Forelimb muscle (tissue), 1 donor: ENCODE results near the gene UBE2F. TPM values are rescaled to one million over a fixed set of nuclear protein-coding genes. Genes with fewer than 3 reads are reported as not detected.
A peak's percentile ranks its signal among the peaks of the same experiment; 100 is the strongest.
"Not testable (repeated sequence)": the region's sequence is repeated elsewhere in the genome, so short reads cannot be mapped to it uniquely, and the experiment has no call there.

Experiments used
- DNase-seq: peaks from one replicate; pipeline ENCODE4 v3.0.0-alpha.2; 2013; ENCODE audit warnings: low read depth
- polyA plus RNA-seq: library from polyadenylated mRNA; unstranded; fragments of 120-200 nt; gene quantifications from one replicate; pipeline ENCODE4 v1.2.1, GENCODE V29; 2013; ENCODE audit not compliant: insufficient read length

UBE2F gene
- polyA plus RNA-seq, 1 donor: 37.4 TPM

DNA sequence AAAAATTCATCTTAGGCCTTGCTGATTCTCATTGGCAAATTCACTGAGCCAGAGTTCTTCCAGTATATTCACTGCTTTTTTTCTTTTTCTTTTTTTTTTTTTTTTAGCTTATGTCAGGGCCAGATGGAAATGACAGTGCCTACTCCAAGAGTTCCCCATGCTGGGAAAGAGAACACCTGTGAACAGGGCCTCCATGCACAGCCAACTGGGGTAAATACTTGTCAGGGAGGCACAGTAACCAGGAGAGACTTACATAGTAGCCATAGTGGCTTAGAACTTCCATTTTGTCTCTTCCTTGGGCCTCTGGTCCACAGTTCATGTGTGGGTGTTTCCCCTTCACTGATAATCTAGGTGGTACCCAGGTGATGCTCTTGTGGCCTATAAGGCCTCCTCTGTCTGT is 78.8 kb downstream of the UBE2F start:
- no peak for DNase-seq

DNA sequence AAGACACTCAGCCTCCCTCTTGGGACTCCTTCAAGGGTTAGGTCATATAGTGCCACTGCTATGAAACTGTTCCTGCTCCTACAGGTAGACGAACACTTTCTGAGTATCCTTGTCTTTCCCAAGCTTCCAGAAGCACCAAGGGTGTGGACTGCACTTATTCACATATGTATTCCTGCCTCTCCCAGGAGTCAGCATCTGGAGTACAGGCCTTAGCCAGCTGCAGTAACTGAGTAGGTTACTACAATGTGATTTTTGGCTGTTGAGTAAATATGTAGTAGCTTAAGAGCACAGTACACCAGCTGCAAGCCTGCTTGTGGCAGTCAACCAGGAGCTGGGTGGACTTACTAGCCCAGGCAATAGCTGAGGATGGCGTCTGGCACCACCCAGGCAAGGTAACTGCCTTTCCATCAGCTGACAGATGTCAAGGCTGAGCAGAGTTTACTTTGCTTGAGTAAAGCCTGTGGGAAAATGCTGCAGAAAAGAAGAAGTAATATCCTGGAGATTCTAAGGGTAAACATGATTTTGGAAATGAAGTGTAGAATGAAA is 80.0 kb downstream of the UBE2F start:
- DNase-seq: no peak

DNA sequence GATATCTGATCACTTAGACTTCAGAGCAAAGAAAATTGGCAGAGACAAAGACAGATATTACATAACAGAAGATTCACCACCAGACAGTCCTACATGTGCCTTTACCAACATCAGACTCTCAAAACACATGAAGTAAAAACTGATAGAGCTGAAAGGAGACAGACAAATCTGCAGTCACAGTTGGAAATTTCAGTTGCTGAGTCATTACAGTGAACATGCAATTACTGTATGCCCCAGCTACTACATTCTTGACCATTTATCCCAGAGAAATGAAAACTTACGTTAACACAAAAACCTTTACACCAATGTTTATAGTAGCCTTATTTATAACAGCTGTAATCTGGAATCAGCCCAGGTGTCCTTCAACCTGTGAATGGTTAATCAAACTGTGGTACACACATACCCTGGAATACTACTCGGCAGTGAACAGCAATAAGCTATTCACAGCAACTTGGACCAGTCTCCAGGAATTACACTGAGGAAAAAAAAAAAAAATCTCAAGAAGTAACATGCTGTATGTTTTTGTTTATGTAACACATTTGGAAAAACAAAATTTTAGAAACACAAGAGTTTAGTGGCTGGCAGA is 86.5 kb downstream of the UBE2F start:
- DNase-seq: no peak

DNA sequence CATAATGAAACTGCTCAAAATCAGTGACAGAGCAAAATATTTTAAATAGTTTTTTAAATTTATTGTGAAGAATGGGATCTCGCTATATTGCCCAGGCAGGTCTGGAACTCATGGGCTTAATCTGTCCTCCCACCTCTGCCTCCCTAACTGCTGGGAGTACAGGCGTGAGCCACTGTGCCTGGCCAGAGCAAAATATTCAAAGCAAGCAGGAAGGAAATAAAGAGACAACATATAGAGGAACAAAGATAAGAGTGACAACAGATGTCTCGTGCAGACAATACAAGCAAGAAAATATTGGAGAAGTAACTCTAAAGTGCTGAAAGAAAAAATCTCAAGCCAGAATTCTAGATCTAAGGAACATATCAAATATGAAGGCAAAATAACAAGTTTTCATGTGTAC is 89.0 kb downstream of the UBE2F start:
- no peak for DNase-seq

DNA sequence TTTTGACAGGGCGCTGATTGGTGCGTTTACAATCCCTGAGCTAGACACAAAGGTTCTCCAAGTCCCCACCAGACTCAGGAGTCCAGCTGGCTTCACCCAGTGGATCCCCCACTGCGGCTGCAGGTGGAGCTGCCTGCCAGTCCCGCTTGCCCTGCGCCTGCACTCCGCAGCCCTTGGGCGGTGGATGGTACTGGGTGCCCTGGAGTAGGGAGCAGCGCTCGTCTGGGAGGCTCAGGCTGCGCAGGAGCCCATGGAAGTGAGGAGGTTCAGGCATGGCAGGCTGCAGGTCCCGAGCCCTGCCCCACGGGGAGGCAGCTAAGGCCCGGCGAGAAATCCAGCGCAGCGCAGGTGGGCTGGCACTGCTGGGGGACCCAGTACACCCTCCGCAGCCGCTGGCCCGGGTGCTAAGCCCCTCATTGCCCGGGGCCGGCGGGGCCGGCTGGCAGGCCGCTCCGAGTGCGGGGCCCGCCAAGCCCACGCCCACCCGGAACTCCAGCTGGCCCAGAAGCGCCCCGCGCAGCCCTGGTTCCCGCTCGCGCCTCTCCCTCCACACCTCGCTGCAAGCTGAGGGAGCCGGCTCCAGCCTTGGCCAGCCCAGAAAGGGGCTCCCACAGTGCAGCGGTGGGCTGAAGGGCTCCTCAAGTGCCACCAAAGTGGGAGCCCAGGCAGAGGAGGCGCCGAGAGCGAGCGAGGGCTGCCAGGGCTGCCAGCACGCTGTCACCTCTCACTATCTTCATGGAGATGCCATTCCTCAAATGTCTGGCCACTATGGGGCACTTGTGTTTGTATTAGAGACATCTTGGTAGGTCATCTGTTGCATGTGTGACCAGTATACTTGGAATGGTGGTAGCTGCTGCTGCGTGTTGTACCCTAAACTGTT is 91.1 kb downstream of the UBE2F start:
- not testable (repeated sequence) for DNase-seq

DNA sequence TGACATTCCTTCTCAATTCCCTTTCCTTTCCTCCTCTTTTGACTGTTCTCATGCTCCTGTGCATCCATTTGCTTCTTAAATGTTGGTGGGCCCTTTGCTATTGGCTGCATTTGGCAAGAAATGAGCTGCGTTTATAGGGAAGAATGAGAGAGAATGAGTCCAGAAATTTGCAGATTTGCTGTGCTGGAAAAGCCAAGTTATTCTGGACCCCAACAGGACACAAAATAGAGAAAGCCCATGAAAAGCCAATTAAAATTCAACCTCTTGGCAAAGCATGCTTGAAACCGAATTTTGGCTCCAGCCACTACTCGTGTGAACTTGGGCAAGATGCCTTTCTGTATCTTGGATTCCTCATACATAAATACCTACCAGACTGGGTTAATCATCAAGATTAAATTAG is 92.7 kb downstream of the UBE2F start:
- DNase-seq: no peak

DNA sequence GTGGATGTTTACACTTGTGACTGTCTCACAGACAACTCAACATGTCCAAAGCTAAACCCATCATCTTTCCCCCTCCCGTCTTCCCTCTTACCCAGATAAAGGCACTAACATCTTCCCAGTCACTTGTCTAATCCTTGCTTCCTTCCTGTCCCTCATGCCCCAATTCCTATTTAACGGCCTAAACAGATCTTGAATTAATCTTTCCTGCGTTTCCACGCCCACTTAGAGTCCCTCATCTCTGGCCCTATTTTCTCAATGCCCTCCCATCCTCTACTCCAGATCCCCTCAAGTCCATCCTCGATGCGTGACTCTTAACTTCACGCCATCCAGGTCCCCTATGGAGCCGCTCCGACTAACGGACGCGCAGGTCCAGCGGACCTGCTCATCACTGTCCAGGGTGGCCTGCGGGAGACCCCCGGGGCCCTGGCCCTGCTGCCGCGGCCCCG is 93.3 kb downstream of the UBE2F start:
- DNase-seq: no peak

DNA sequence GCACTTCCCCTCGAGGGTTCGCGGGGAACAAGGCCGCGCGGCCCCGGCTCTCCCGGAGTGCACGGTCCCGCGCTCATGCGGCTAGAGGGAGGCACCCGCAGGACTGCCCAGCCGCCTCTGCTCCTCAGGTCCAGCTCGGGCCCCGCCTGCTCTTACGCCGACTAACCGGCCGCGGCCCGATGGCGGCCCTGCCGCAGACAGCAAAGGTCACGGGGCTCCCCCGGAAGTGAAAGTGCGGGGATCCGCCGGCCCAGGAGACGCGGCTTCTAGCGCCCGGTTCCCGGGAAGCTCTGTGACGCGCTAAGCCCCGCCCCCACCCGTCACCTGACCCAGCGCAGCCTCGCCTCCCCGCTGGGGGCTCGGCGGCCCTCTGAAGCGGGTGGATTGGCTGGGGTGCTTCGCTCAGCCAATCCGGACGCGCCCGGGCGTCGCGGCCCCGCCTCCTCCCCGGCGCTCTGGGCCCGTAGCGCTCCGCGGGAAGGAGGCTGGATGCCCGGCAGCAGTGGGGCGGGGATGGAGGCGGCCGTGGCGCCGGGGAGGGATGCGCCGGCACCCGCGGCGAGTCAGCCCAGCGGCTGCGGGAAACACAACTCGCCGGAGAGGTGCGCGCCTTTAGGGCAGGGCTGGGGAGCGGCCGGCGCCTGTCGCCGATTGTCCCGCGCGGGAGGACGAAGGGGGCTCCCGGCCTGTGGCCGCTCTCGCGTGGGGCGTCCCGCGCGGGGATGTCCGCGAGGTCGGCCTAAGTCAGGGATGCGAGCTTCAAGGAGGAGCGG is 93.9 kb downstream of the UBE2F start, which contains the start of gene SCLY:
SCLY (plus strand) TSS at position 460 of the 773 bp plus-strand sequence; CDS start at position 514, 54 bp downstream.
- DNase-seq: peak; percentile 93

DNA sequence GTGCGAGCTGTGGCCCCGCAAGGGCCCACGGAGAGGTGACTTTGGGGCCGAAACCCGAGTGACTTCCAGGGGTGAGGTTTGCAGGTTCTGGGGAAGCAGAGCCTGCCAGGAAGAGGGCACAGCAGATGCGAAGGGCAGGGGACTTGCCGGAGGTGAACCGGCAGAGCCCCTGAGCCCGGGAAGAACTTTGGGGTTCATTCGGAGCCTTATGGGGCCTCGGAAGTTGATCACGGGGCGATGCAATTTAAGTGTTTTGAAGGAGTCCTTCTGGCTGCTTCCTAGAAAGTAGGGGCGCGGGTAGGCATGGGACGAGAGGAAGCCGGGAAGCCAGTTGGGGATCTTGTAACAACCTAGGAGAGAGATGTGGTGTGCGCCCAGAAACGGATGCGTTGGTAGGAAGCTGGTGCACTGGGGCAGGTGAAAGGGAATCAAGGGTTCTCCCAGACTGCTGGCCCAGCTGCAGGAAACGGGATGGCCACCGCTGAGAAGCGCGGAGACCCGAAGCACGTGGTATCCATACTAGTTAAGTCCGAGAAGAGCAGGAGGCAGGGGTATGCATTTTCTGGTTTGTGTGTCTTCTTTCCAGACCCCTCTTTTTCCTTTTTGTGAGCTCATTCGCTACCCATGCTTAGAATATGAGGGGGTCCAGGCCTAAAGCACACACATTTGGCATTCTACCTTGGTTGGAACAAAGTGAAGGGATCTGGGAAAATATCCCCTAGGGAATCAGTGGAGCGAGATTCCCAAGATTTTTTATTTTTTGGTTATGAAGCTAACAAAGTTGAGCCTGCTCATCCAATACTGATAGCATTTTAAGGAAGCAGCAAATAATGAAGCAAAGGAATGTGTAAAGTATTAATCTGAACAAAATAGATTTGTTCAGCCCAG is 94.7 kb downstream of the UBE2F start:
- no peak for DNase-seq

DNA sequence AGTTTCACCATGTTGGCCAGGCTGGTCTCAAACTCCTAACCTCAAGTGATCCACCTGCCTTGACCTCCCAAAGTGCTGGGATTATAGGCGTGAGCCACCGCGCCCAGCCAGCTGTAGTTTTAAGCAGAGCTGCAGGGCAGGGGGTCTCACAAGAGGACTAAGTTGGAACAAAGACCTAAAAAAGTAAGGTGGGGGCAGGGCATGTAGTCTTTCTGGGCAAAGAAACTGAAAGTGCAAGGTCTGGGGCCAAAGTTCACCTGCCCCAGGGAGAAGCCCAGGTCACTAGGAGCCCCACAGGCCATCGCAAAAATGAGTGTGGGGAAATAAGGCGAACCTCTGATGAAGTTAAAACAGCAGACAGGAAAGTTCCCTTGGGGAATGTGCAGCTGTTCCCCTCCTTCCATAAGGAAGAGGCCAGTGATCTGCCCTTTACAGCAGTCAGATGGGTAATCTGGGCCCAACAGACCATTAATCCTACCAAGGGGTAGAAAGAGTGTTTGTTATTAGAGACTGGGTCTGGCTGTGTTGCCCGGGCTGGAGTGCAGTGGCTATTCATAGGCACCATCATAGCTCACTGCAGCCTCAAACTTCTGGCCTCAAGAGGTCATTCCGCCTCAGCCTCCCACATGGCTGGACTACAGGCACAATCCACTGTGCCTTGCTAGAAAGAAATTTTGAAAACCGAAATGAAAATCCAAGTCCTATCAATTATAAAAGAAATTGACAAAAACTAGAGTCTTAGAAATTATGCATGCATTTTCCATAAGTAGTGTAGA is 96.8 kb downstream of the UBE2F start:
- no peak for DNase-seq

DNA sequence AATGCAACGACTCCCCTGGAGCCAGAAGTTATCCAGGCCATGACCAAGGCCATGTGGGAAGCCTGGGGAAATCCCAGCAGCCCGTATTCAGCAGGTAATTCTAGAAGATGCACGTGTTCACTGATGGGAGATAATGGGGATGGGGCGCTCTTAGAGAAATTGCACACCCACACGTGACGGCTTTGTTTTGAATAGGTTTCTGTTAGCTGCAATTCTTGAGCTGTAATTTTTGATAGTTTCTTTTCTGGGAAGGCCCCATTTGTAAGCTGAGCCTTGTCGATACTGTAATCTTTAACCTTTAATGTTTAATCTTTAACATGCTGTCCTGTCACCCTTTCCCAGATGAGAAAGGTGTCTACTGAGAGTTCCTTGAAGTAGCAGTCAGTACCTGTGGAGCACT is 97.6 kb downstream of the UBE2F start:
- DNase-seq: no peak

DNA sequence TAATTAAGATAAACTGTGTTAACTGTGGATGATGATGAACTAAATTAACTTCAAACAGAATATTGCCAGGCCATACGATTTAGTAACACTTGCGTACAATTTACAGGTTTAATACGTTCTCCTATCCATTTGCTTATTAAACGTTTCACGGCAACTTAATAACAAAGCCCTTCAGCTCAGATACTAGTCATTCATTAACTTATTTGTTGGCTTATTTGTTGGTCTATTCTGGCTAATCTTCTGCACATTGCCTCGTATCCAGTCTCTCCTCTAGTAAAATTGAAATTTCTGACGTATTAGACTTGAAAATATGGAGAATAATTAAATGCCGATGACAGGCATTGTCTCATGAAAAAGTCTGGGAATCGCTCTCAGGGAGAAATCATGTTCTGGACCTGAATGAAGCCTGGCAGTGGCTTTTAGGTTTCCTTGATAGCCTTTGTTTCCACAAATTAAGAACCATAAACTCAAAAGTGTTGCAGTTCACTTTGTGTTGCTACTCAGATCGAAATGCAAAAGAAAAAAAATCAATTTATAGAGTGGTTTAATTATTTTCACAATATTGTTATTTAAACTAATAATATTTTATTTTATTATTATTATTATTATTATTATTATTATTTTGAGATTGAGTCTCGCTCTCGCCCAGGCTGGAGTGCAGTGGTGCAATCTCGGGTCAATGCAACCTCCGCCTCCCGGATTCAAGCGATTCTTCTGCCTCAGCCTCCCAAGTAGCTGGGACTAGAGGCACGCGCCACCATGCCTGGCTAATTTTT is 98.4 kb downstream of the UBE2F start:
- DNase-seq: no peak

DNA sequence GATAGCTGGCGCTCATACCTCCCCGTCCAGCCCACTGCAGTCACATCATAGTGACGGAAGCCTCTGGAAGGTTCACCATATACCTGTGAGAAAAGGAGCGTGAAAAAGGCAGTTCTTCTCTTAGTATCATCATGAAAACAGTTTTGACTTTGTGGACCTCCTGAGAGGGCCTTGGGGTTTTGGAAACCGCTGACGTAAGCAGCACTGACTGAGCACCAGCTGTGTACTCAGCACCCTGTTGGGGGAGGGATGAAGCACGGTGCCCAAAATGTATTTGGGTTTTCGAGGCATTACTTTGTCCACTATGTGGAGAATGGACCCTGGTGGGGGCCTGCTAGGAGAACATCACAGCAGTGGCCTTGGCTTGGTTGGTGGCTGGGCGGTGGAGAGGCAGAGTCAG is 99.4 kb downstream of the UBE2F start:
- DNase-seq: no peak

DNA sequence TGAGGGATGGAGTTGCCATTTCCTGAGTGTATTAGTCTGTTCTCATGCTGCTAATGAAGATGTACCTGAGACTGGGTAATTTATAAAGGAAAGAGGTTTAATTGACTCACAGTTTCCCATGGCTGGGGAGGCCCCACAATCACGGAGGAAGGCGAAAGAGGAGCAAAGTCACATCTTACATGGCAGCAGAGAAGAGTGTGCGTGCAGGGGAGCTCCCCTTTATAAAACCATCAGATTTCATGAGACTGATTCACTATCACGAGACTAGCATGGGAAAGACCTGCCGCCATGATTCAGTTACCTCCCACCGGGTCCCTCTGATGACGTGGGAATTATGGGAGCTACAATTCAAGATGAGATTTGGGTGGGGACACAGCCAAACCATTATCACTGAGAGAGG is 99.9 kb downstream of the UBE2F start:
- DNase-seq: not testable (repeated sequence)

DNA sequence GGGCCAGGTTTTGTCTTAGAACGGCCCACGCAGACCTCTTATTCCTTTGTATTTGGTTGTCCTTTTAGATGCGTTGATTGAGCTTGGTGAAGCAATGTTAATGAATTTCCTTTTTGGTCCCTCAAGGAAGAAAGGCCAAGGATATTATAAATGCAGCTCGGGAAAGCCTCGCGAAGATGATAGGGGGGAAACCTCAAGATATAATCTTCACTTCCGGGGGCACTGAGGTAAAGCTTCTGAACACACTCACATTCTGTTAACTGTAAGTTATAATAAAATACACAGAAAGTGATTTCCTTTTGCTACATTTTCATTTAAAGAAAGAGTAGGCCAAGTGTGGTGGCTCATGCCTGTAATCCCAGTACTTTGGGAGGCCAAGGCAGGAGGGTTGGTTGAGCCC is 101.1 kb downstream of the UBE2F start:
- no peak for DNase-seq

DNA sequence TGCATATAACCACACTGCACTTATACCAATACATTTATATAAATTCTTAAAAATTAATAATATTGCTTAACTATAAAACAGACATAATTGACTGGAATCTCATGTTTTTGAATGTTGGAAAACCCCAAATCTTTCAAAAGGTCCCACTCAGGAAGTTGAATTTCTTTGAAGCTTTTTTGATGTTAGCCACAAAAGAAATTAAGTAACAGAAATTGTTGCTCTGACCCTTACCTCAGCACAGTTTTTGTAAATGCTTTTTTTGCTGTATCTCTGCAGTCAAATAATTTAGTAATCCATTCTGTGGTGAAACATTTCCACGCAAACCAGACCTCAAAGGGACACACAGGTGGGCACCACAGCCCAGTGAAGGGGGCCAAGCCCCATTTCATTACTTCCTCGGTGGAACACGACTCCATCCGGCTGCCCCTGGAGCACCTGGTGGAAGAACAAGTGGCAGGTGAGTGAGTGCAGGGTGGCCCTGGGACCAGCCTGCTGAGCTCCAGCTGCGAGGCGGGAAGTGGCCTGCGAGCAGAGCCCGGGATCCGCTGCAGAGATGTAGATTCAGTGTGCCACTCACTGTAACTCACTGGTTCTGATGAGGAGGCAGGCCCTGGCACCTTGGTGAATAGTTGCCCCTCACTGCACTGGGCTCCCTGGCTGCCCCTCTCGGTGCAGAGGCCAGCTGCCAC is 102.4 kb downstream of the UBE2F start:
- no peak for DNase-seq

DNA sequence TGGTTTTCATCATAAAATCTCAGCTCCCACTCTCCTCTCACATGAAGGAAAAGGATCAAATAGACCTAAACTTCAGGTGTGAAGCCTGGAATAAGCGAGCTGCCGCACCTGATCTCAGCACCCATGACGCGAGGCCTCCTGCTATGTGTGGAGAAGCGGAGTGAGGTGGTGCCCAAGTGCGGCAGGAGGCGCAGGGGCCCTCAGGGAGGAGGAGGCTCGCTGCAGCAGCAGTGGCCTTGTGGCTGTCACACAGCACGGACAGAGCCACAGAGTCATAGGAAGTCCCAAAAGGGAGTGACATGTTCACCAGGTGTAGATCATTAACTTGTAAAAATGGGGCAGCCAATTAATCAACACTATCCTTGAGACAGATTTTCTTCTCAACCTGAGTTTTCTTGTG is 103.1 kb downstream of the UBE2F start:
- no peak for DNase-seq

DNA sequence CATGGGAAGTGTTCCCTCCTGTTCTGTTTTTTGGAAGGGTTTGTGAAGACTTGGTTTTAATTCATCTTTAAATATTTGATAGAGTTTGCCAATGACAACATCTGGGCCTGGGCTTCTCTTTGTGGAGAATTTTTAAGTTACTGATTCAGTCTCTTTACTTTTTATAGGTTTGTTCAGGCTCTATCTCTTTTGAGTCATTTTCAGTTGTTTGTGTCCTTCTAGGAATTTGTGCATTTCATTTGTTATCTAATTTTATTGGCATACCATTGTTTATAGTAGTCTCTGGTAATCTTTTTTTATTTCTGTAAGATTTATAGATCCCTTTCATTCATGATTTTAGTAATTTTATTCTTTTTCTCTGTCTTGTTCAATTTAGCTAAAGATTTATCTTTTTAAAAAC is 108.6 kb downstream of the UBE2F start:
- no peak for DNase-seq

DNA sequence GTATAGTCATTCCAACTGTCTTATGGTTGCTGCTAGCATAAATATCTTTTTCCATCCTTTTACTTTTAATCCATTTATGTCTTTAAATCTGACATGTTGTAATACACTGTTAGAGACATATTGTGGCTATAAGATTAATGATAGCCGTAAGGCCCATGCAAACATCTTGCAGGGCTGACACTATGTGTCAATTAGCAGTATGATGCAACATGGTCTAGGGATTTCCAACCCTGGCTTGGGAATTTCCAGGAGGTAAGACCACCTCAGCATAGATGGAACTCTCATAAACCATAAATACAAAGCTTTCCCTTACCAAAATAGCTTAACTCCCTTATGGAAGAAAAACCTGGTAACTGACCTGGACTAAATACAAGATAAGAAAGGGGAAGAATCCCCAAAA is 110.5 kb downstream of the UBE2F start:
- no peak for DNase-seq
